Mucosa of stomach (tissue), 1 donor: ENCODE data around the gene FAM72B.
"Not testable (repeated sequence)": the region's sequence is repeated elsewhere in the genome, so short reads cannot be mapped to it uniquely, and the experiment has no call there.

Experiments used
- H3K27me3 ChIP-seq: one replicate; pipeline ENCODE4 v1.7.0; 2013; ENCODE audit warnings: mild to moderate bottlenecking, low read length; ENCODE audit not compliant: control insufficient read depth, insufficient read depth
- H3K36me3 ChIP-seq: one replicate; pipeline ENCODE4 v1.7.0; 2013; ENCODE audit warnings: low read length; ENCODE audit not compliant: control insufficient read depth, insufficient read depth
- H3K4me1 ChIP-seq: one replicate; pipeline ENCODE4 v1.7.0; 2013; ENCODE audit warnings: mild to moderate bottlenecking, low read length; ENCODE audit not compliant: control insufficient read depth, insufficient read depth
- H3K4me3 ChIP-seq: one replicate; pipeline ENCODE4 v1.7.0; 2013; ENCODE audit warnings: low read length
- H3K9ac ChIP-seq: one replicate; pipeline ENCODE4 v1.7.0; 2013; ENCODE audit warnings: mild to moderate bottlenecking, low read length, moderate library complexity
- H3K9me3 ChIP-seq: one replicate; pipeline ENCODE4 v1.7.0; 2013; ENCODE audit warnings: mild to moderate bottlenecking, low read length, moderate library complexity; ENCODE audit not compliant: control insufficient read depth
- donor health status: Pancreatic carcinoma.

Gene FAM72B

GRCh38 chr1:121213491-121213890 lies 29.4 kb upstream of the FAM72B start:
- H3K9ac ChIP-seq, H3K4me3 ChIP-seq, H3K36me3 ChIP-seq, H3K4me1 ChIP-seq, H3K9me3 ChIP-seq, H3K27me3 ChIP-seq: not testable (repeated sequence)

GRCh38 chr1:121210778-121211177 lies 26.6 kb upstream of the FAM72B start:
- not testable (repeated sequence) for H3K9me3 ChIP-seq, H3K27me3 ChIP-seq, H3K4me3 ChIP-seq, H3K4me1 ChIP-seq, H3K36me3 ChIP-seq, H3K9ac ChIP-seq

- H3K9me3 ChIP-seq, H3K4me1 ChIP-seq, H3K27me3 ChIP-seq, H3K4me3 ChIP-seq, H3K9ac ChIP-seq, H3K36me3 ChIP-seq: not testable (repeated sequence)
Measured at GRCh38 chr1:121208375-121208774, 24.2 kb upstream of the FAM72B start.

- H3K4me3 ChIP-seq, H3K27me3 ChIP-seq, H3K9me3 ChIP-seq, H3K9ac ChIP-seq, H3K36me3 ChIP-seq, H3K4me1 ChIP-seq: not testable (repeated sequence)
Measured at GRCh38 chr1:121207328-121207727, 23.2 kb upstream of the FAM72B start.

- H3K4me1 ChIP-seq, H3K9me3 ChIP-seq, H3K27me3 ChIP-seq, H3K9ac ChIP-seq, H3K4me3 ChIP-seq, H3K36me3 ChIP-seq: not testable (repeated sequence)
Measured at GRCh38 chr1:121205786-121206711, 21.9 kb upstream of the FAM72B start.

- H3K4me3 ChIP-seq, H3K9me3 ChIP-seq, H3K27me3 ChIP-seq, H3K9ac ChIP-seq, H3K4me1 ChIP-seq, H3K36me3 ChIP-seq: not testable (repeated sequence)
Measured at GRCh38 chr1:121202986-121203385, 18.8 kb upstream of the FAM72B start.

- H3K4me1 ChIP-seq, H3K9me3 ChIP-seq, H3K9ac ChIP-seq, H3K36me3 ChIP-seq, H3K27me3 ChIP-seq, H3K4me3 ChIP-seq: not testable (repeated sequence)
Measured at GRCh38 chr1:121200985-121201981, 17.1 kb upstream of the FAM72B start.

- H3K27me3 ChIP-seq, H3K9me3 ChIP-seq, H3K9ac ChIP-seq, H3K36me3 ChIP-seq, H3K4me1 ChIP-seq, H3K4me3 ChIP-seq: not testable (repeated sequence)
Measured at GRCh38 chr1:121200232-121200631, 16.1 kb upstream of the FAM72B start.

- not testable (repeated sequence) for H3K27me3 ChIP-seq
Measured at GRCh38 chr1:121199763-121200162, 15.6 kb upstream of the FAM72B start.

GRCh38 chr1:121197095-121197882 lies 13.1 kb upstream of the FAM72B start:
- not testable (repeated sequence) for H3K4me1 ChIP-seq, H3K9ac ChIP-seq, H3K4me3 ChIP-seq, H3K27me3 ChIP-seq, H3K36me3 ChIP-seq, H3K9me3 ChIP-seq

More at GRCh38 chr1:121199763-121200162, 15.6 kb upstream of the FAM72B start:
- H3K4me3 ChIP-seq, H3K9me3 ChIP-seq, H3K9ac ChIP-seq, H3K4me1 ChIP-seq, H3K36me3 ChIP-seq: not testable (repeated sequence)

- H3K9ac ChIP-seq, H3K4me1 ChIP-seq, H3K27me3 ChIP-seq, H3K4me3 ChIP-seq, H3K9me3 ChIP-seq, H3K36me3 ChIP-seq: not testable (repeated sequence)
Measured at GRCh38 chr1:121192512-121192911, 8.4 kb upstream of the FAM72B start.

- not testable (repeated sequence) for H3K9me3 ChIP-seq, H3K4me3 ChIP-seq
Measured at GRCh38 chr1:121187914-121188313, 3.8 kb upstream of the FAM72B start.

More at GRCh38 chr1:121187914-121188313, 3.8 kb upstream of the FAM72B start:
- H3K9ac ChIP-seq, H3K27me3 ChIP-seq, H3K36me3 ChIP-seq, H3K4me1 ChIP-seq: not testable (repeated sequence)
